COLO668 (cell line): ENCODE measurements around the gene CGNL1.

ENCODE experiments used
- DNase-seq: peaks from one replicate; lab custom pipeline; 2025; ENCODE audit not compliant: unreplicated experiment; lab: John Stamatoyannopoulos, UW

Gene CGNL1

DNA sequence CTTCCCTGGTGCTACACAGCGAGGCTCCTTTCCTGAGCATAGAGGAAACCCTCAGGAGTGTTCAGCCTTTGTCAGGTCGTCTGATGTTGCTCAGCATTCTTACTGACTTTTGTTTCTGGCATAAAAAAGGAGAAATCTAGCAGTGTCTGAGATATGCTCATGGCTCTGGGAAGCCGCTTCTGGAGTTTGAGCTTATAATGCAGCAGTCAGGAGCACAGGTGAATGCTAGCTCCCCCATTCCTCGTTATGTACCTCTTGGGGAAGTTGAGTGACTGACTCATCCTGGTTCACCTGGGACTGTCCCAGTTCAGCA lies 166.2 kb downstream of the CGNL1 start:
- DNase-seq, result no peak

DNA sequence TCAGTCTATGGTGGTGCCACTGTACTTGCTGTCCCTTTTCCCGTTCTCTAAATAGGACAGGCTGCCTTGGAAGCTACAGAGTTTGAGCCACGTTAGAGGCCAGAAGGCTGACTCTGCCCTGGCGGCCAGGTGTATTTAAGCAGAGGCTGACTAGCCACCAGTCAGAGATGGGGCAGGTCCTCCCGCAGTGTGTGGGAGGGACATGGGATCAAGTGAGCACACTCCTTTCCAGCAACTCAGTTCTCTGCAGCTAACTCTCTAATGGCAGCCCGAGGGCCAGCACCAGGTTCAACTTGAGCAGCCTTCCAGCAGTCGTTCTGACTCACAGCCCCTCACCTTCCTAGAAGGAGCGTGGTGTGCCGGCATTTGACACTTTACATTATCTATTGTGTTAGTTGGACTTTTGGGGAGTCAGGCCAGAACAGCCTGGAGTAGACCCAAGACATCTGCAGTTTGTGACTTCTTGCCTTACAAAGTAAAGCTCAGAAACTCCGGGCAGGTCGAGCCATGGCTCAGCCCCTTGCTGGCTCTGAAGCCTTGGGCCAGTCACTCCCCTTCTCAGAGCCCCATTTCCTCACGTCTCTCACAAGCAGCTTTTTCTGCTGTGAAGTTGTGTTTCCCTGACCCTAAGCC lies 168.7 kb downstream of the CGNL1 start:
- DNase-seq, result no peak

DNA sequence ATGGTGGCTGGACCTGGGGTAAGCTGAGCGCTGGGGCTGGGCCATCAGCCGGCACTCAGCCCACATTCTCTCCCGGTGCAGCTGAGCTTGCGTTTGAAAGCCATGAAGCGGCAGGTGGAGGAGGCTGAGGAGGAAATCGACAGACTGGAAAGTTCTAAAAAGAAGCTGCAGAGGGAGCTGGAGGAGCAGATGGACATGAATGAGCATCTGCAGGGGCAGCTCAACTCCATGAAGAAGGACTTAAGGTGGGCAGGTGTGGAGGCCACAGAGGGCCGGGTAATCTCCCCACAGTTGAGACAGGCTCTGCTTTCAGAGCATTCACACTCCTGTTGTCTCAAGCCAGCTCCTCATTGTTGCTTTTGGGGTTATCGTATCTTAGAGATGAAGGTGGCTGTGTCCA lies 169.7 kb downstream of the CGNL1 start:
- no peak for DNase-seq

DNA sequence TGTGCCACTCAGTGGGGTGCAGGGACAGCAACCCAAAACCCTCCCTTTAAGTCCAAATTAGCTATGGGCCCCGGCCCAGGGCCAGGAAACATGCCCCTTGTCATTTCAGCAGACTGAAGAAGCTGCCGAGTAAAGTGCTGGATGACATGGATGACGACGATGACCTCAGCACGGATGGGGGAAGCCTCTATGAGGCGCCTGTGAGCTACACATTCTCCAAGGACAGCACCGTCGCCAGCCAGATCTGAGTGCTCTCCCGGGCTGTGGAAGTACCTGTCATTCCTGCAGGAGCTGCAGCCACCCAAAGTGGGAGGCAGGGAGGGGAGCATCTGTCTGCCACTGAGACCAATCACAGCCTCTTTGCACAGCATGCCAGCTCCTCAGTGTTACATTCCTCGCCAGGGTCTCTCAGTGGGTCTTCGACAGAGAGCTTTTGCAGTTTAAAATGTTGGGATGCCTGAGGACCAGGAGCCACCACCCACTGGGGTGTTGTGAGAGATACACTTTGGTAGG lies 171.0 kb downstream of the CGNL1 start:
- DNase-seq, result no peak

DNA sequence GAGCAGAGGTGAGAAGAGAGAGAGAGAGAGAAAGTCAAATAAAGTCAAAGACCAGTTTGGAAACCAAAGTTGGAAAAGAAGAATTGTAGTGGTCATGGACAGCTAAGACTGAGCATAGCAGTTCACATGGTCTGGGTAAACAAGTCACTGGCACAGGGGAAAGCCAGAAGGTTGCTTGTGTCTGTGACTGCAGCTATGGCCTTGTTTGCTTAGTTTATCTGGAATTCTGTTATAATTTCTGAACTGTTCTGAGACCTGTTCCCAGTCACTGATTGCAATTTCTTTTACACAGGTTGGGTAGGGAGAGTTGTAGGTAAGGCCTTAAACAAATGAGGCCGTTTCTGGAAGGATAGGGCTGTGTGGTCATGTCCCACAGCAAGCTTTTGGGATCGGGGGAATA lies 172.0 kb downstream of the CGNL1 start:
- DNase-seq, result no peak

DNA sequence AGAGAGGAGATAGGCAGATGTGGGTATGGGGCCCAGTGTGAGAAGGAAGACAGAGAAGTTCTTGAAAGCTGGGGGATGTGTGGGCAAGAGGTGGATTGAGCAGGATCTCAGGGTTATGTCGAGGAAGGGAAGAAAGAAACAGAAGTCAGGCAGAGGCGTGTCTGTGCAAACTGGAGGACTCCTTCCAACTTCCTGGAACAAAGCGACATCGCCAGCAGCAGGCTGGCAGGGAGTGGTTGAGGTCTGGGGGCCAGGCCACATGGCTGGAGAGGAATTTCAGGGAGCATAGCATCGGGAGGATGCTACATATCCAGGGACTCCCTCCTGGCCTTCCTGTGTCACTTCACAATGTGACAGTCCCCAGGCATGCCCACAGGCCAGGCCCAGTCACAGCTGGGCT lies 172.5 kb downstream of the CGNL1 start:
- no peak for DNase-seq

DNA sequence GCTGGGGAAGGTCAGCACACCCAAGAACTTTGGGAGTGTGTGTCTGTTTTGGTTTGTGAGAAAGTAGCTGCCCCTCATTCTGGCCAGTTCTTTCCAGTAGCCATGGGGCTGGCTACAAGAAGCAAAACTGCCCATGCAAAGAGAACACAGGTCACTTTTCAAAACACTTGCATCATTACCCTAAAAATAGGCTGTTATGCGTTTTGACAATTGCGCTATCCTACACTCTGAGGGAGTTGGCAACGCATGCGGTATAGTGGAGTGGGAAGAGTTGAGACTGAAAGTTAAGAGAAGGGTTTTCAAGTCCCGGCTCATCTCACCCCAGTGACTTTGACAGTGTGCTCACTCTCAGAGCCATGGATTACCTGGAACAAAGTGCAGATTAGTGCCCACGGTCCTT lies 173.6 kb downstream of the CGNL1 start:
- no peak for DNase-seq

DNA sequence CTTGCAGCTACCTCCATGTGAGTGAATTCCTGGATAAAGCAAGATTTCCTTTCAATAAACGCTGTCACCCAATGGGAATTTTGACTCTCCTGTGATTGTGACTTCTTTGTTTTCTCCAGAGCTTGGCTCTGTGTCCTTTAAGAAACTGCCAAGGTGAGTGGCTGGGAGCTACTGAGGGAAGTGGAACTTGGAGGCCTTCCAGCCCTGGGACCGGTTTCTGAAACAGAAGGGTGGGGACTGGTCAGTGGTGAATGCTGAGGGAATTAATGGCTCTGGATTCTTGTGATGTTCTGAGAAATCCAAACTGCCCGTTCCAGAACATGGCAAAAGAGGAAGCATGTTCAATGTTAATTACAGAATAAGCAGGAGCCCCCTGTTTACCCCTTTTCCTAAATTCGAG lies 174.3 kb downstream of the CGNL1 start:
- no peak for DNase-seq

DNA sequence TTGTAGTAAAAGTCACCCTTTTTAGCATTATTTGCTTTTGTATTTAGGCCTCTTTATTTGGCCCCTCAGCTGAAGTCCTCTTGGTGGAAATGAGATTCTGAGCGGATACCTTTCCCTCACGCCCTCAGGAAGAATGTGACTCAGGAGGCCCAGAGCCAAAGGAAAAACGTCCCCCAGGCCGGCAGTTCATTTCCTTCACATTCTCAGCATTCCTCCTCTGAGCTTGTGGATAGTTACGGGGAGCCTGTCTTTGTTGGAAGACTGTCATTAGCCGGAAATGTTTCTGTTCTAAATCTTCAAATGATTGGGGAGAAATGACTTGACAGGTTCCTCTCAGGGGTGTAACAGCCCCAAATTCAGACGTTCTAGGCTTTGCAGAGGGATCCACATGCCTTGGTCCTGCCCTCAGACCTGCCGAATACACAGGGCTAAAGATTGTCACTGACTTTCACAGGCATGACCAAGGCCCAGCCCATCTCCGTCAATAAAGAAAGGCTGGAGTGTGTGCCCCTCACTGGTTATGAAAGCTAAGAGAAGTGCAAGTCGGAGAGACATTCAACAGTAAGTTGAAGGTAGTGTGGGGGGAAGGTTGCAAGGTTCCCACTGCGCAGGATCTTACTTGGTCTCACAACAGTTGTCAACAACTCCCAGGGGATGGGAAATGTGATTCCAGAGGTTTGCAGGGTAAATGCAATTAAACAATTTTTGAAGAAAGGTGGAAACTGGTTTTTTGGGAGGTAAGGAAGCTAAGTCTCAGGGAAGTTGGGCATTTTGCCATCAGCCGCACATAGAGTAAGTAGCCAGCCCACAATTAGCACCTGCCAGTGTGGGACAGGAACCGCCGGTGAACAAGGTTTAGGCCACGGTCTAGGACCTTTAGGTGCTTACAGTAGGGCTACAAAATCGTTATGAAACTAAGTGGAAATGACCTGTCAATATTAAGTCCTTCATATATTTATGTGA lies 175.7 kb downstream of the CGNL1 start:
- DNase-seq, result no peak

DNA sequence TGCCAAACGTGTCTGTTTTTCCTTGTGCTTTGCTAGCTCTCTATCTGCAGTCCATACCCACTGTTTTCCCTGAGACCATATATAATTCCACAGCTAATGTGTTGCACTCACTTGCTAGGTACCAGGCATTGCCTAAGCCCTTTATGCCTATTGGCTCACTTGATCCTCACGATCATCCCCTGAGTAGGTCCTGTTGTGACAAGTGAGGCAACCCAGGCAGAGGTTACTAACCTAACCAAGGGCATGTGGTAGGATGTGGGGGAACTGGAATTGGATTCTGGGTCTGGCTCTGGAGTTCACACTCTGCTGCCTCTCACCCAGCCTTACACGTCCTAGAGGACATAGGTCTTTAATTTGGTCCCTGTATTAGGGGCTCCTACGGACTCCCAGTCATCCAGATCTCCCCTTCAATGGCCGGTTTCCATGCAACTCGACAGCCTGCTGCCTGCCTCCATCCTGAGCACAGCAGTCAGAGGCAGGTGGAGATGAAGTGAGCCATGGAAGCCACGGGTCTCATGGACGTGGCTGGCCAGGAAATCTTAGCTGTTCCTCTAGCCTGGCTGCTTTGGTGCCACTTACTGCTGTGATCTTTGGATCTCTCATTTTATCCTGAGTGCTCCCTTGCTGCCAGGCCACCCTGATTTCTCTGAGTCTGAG lies 176.5 kb downstream of the CGNL1 start:
- no peak for DNase-seq

DNA sequence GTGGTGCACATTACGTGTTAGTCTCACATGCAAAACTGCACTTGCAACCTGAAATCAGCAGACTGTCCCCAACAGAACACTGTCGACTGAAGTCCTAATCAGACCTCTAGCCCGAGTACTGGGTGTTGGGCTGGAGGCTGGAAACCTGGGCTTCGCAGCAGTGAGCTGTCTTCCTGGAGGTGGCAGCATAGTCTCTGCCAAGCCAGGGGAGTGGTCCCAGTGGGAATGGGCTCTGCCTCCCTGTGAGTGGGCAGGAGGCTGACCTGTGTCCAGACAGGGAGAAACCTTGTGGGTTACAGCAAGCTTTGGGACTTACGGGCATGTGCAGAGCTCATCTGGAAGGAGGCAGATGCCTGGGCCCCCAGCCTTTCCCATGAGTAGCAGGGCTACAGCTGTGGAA lies 177.2 kb downstream of the CGNL1 start:
- DNase-seq, result no peak

DNA sequence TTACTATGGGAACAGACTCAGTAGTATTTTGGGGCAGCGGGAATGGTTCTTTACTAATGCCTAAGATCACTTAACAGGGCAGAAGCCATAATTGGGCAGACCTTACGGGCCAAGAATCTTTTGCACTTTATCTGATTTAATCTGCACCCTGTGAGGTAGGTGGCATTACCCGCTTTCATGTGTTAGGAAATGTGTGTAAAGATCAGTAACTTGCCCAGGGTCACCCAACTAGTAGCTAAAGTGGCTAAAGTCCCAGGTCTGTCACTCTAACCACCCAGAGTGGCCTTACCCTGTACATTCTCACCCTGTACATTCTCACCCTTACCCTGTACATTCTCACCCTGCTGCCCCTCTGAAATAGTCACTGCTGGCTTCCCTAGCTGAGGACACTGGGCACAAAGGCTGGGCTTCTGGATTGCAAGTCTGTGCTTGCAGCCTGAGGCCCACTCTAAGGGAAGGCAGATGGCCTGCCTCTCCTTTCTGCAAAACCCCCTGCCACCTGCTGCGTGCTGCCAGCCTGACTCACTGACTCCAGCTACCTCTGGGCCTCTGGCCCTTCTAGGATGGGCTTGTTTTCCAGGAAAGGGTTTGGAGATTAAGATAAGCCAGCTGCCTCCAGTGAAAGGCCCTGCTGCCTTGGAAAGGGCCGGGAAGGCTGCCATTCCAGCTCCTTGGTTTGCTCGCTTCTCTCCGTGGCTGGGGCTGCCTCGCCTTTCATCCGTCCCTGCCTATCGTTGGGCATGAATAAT lies 177.9 kb downstream of the CGNL1 start:
- DNase-seq, result peak; percentile 54

DNA sequence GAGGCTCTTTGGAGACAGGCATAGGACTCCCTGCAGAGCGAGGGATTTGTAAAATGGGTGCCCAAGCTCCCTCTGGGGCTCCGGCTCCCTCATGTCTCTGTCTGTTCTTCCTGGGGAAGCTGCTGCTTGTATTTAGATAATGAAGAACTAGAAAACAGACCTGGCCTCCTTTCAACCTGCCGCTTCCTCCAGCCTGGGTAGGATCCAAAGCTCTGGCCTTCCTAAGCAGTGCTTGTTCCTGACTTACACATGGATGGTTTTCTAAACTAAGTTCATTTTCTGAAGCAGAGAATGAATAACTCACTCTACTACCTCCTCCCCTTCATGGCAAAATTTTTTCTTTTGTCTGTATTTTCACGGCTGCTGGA lies 178.5 kb downstream of the CGNL1 start:
- DNase-seq, result no peak

DNA sequence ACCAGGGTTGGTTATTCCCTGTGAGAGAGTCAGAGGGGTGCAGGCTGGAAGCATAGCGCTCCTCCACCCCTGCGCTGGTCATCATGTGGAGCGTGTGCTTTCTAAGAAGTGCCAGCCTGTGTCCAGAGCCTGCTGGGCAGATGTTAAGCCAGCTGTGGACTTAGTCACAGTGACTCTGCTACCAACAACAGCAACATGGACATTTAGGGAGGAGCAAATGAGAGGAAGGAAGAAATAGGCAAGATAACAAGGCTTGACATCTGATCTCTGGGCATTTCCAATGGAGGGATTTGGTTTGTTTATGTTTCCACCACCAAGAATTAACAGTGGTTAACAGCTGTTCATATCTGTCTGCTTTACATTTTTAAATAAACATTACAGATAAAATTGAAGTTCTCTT lies 179.0 kb downstream of the CGNL1 start:
- DNase-seq, result no peak

DNA sequence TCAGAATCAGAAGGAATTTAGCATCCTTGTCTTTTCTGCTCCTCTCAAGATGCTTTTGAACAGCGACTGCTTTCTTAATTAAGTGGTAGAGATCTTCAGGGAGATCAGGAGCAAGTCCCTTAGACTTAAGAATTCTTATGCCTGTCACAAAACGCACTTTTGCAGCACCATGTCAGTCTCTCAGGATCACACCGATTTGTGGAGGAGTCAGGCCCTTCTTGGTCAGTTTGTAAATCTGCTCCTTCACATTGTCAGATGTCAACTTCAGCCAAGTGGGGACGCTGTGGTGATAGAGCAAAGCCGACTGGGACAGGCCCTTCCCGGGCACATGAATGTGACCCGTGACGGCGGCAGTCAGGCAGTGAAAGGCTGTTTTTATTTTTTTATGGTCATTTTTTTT lies 179.7 kb downstream of the CGNL1 start:
- no peak for DNase-seq

DNA sequence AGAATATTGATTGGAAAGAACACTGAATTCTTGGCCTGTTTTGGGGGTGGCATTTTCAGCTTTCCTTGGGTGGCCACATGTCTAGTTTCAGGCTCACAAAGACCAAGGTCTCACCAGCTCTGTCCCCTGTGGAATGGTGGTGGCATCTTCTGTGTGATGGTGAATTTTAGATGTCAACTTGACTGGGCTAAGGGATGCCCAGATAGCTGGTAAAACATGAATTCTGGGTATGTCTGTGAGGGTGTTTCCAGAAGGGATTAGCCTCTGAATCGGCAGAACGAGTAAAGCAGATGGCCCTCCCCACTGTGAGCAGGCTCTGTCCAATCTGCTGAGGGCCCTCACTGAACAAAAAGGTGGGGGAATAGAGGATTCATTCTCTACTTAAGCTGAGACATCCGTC lies 181.0 kb downstream of the CGNL1 start:
- DNase-seq, result no peak

DNA sequence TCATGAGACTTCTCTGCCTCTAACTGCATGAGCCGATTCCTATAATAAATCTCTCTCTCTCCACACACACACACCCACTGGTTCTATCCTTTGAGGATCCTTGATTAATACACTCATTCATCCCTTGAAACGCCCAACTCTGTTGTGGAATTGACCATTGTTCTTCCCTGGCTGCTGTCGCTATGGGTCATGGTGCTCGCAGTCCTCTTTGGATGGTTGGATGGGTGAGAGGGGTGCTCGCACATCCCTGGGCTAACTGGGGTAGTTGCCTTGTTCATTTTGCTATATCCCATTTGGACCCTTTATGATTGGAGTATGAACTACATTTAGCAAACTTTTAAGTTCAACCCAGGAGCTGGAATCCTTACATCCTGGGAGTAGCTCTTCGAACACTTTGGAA lies 181.5 kb downstream of the CGNL1 start:
- no peak for DNase-seq

DNA sequence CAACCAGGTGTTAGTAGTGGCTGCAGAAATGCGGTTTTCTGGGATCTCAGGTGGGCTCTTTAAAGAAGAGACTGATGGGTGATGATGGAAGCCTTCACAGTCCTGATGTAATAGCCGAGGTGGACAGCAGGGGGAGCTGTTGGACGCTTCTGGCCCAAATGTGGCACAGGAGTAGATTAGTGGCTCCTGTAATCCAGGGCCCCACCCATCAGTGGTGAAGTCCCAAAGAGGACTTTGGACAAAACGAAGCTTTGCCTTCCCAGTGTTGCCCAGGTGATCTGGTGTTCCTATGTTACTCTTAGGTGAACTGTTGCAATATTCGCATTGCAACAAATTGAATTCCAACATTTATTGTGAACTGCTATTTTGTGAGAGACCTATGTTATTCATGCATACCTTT lies 183.6 kb downstream of the CGNL1 start:
- peak; percentile 60 for DNase-seq

DNA sequence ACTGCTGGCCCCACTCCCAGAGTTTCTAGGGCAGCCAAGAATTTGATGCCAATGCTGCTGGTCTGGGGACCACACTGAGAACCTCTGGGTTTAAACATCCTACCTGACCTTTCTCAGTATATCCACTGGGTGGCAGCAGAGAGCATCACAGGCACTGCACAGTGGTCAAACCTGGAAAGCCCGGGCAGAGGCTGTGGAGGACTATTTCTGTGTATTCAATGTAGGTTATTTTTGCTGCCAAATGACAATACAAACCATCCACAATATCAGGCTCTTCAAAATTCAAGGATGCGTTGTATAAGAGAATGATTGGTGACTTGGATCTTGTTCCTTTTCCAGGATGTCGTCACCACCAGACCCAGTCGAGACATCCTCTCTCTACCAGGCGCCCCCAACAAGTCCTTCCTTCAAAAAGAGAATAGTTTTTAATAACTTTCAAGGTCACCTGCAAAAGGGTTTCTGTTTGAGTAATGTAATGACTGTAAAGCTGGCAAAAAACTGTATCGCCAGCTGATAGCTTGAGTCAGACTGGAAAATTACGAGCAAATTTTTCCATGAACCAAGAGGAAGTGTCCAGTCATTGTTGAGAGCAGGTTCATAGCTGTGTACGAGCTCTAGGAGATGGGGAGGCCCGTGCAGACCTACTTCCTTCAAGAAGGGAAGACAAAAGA lies 184.9 kb downstream of the CGNL1 start:
- DNase-seq, result peak; percentile 66

DNA sequence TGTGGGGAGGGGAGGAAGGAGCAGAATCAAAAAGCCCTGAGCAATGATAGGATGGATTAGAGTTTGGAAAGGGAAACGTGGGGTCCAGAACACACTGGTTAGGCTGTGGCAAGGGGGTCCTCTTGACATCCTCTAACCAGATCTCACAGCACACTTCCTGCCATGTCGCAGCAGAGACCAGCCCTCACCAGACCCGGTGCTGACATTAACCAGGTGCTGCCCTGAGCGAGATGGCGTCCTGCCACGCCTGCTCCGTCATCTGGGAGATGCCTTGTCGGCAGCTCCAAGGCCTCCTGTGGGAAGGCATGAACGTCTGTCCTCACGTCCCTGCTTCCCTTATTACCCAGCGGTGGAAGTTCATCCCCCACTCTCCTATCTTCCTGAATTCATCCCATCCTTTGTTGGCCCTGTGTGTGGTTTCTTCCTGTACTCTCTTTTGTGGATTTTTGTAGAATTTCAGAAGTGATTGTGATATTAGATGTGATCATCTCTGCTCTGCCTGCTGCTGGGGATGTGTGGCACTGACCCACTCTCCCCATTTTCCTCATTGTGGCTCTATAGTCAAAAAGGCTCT lies 186.0 kb downstream of the CGNL1 start:
- no peak for DNase-seq
